RCC 7860 (cell line): Measurements from ENCODE around the gene ZNF672.
"Not testable (repeated sequence)": the region's sequence is repeated elsewhere in the genome, so short reads cannot be mapped to it uniquely, and the experiment has no call there.

ENCODE experiments used
- DNase-seq: peaks from one replicate; pipeline ENCODE4 v3.0.0-alpha.2; 2015; ENCODE audit warnings: low spot score
- FAIRE-seq: peaks from 2 replicates; lab custom pipeline; 2012; peaks lifted over from hg19 to GRCh38; lab: Jason Lieb, UNC

ZNF672 gene

DNA sequence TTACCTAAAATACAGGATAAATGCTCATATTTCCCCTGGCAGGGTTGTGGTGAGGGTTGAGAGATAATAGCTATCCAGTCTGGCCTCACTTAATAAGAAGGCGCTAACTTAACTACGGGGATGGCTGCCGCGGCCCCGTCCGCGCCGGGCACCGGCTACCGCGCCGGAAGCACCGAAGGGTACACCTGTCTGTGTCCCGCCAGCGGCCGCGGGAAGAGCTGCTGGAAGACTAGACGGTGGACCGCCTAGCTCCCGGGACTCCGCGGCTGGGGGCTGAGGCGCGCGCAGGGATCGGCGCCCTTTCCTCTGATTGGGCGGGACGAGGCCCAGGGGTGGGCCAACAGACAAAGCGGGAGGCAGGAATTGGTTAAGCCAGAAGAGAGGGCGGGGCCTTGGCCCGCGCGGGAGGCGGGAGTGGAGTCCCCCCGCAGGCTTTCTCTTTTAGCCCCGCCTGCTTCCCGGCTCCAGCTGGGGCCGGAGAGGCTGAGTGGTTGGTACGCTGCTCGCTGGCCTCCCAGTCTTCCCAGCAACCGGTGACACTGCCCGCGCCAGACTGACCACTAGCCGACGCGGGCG lies at the start of gene ZNF672:
Gene ZNF672 (plus strand): TSS at position 444 of the 576 bp plus-strand sequence. CDS start 9,051 bp downstream, outside the sequence.
- FAIRE-seq, result peak; percentile 82
- DNase-seq, result peak; percentile 96

- no peak for FAIRE-seq
- DNase-seq, result no peak
These were observed 49.7 kb upstream of the ZNF672 start for GRCh38 chr1:248788327-248788726.

- not testable (repeated sequence) for FAIRE-seq, DNase-seq
These were observed 48.7 kb upstream of the ZNF672 start for GRCh38 chr1:248789337-248789736.

- DNase-seq, result no peak
- FAIRE-seq, result no peak
These were observed 47.6 kb upstream of the ZNF672 start for GRCh38 chr1:248790456-248790855.

DNA sequence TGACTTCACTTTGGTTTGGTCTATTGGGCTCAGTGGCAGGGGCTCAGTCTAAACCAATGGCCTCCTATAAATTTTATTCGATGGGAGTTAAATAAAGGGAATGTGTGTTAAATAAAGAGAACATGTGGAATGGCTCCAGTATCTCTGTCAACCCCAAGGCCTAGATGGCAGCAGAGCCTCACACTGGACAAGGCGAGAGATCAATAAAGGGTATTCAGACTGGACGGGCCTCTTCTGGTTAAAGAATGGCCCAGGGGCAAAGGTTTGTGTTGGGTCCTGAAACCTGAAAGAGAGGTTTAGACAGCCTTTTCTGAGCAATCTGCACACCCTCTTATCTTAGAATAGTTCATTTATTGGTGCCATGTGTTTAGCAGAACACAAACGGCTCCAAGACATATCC lies 47.0 kb upstream of the ZNF672 start:
- DNase-seq (no peak), FAIRE-seq (no peak)

- FAIRE-seq, result no peak
- DNase-seq, result no peak
These were observed 45.7 kb upstream of the ZNF672 start for GRCh38 chr1:248792342-248792741.

GRCh38 chr1:248793592-248793991 lies 44.4 kb upstream of the ZNF672 start:
- FAIRE-seq, result no peak
- DNase-seq, result no peak

DNA sequence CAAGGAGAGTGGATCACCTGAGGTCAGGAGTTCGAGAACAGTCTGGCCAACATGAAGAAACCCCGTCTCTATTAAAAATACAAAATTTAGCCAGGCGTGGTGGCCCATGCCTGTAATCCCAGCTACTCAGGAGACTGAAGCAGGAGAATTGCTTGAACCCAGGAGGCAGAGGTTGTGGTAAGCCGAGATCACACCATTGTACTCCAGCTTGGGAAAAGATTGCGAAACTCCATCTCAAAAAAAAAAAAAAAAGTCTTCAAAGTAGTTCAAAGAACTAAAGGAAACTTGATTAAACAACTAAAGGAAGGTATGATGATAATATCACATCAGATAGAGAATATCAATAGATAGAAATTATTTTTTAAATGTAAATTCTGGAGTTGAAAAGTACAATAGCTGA lies 43.4 kb upstream of the ZNF672 start:
- DNase-seq, FAIRE-seq: not testable (repeated sequence)

GRCh38 chr1:248798791-248799190 lies 39.2 kb upstream of the ZNF672 start:
- FAIRE-seq (no peak), DNase-seq (no peak)

GRCh38 chr1:248800459-248800858 lies 37.6 kb upstream of the ZNF672 start:
- FAIRE-seq, result no peak
- DNase-seq, result no peak

DNA sequence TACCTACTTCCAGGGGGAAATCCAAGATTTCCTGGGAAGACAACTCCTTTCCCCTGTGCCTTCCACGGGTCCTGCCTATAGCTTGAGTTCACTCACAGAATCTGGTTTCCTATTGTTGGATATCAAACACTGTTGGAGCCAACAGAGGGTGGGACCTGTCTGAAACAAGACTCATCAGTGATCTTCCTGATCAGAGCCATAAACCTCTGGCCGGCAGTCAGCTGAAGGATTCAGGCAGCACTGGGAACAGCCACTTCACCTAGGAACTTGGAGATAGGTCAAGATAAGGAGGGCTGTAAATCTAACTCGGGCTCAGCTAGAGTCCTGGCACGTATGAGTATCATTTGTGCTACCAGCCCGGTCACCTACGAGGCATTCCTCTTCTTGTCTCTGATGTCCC lies 35.6 kb upstream of the ZNF672 start:
- FAIRE-seq, result no peak

DNA sequence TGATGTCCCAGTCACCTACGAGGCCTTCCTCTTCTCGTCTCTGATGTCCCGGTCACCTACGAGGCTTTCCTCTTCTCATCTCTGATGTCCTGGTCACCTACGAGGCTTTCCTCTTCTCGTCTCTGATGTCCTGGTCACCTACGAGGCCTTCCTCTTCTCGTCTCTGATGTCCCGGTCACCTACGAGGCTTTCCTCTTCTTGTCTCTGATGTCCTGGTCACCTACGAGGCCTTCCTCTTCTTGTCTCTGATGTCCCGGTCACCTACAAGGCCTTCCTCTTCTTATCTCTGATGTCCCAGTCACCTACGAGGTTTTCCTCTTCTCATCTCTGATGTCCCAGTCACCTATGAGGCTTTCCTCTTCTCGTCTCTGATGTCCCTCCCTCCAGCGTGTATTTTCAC lies 34.5 kb upstream of the ZNF672 start:
- FAIRE-seq, DNase-seq: not testable (repeated sequence)

More for the DNA sequence above, 35.6 kb upstream of the ZNF672 start:
- DNase-seq, result no peak

- no peak for DNase-seq
- no peak for FAIRE-seq
These were observed 33.0 kb upstream of the ZNF672 start for GRCh38 chr1:248804771-248805681.

DNA sequence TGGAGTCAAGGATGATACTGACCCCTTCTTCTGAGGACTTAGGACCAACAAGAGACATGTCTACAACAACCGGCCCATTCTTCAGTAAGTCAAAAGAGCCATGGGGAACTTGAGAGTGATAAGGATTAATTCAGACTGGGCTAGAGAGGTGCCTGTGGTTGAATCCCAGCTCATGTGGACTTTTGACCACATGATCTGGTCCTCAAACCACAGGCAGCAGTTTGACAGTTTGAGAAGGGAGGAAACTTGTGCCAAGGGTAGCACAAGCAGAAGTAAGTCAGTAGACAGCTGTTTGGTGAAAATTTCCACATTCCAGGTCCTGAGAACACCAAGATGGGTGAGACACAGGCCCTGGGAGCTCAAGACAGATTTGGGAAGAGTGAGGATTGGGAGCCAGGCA lies 32.1 kb upstream of the ZNF672 start:
- DNase-seq (no peak), FAIRE-seq (no peak)

GRCh38 chr1:248807067-248807737 lies 30.8 kb upstream of the ZNF672 start:
- no peak for DNase-seq
- no peak for FAIRE-seq

- FAIRE-seq, result no peak
- DNase-seq, result no peak
These were observed 29.1 kb upstream of the ZNF672 start for GRCh38 chr1:248808876-248809275.

DNA sequence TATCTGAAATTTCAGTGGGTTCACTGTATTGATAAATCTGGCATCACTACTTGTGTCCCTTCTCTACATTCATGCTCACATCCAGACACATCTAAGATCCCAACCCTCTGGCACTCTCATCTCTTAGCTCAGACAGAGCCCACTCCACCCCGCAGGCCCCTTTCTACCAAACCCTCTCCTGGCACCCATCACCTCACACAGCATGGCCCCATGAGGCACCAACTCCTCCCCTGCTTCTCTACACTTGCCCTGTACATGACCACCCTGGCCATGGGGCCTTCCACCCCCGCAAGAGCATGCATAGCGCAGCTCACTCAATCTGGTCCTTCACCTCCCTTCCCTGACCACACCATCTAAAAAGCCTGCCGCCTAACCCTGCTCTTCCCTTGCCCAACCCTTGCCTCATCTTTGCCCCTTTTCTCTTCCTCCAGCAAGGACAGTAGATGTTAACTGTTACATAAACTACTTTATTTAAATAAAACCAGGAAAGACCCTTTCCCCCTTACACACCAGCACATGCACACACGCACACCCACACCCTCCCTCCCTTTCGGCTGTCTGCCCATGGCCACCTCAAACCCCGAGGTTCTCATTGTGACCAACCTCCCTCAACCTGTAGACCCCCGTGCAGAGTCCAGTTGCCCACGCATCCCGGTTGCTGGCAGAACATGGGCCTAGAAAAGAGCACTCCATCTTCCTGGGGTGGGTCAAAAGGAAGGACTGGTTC lies 27.9 kb upstream of the ZNF672 start:
- FAIRE-seq, result no peak
- DNase-seq, result no peak

DNA sequence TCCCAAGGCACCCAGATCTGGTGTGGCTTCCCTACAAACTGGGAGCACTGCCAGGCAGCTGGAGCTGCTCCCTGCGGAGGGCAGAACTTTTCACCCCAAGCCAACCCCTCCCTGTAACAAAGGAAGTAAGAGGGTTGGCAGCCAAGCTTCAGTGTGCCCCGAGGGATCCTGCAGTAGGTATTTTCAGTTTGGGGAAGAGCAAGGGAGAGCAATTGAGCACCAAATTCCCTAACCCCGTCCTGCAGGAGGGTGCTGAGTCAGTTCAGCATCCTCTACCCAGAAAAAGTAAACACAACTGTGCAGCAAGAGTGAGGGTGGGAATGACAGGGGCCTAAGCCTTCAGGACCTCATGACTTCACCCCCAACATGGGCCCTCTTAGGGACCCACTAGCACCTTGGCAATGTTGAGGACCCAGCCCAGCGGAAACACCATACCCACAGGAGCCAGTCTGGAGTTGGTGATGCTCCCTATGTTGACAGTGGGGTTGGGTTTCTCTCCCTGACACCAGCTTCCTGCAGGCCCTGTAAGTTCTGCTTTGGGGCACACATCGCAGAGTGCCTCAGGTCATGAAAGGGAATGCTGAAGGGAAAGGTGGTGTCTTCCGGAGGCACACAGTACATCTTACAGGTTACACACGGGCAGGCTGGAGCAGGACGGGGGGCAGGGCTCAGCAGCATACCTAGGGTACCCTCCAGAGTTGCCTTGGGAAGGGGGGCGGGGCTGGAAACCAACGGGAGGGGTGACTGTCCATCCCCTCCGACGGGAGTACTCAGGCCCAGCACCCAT lies 27.1 kb upstream of the ZNF672 start:
- FAIRE-seq, result no peak

GRCh38 chr1:248811514-248812490 lies 26.2 kb upstream of the ZNF672 start:
- DNase-seq (no peak), FAIRE-seq (no peak)

More for the DNA sequence above, 27.1 kb upstream of the ZNF672 start:
- no peak for DNase-seq
